IMR-90 (cell line): Measurements from ENCODE around the gene ZBTB8B.

Experiments used
- CEBPB ChIP-seq: IDR thresholded peaks from 2 replicates; pipeline ENCODE4 v1.6.1; 2012; ENCODE audit warnings: low read depth, low read length, improper control_type of control experiment
- CHD1 ChIP-seq: IDR thresholded peaks from 2 replicates; pipeline ENCODE4 v1.6.1; 2012; ENCODE audit warnings: low read depth, low read length, improper control_type of control experiment
- FOS ChIP-seq: fragments of 150-350 bp; IDR thresholded peaks from 2 replicates; pipeline ENCODE4 v1.6.1; 2016; ENCODE audit warnings: low read depth, low read length
- MAZ ChIP-seq: IDR thresholded peaks from 2 replicates; pipeline ENCODE4 v1.6.1; 2012; ENCODE audit warnings: low read depth, mild to moderate bottlenecking, low read length, improper control_type of control experiment, moderate library complexity, borderline replicate concordance
- MXI1 ChIP-seq: IDR thresholded peaks from 2 replicates; pipeline ENCODE4 v1.6.1; 2012; ENCODE audit warnings: low read depth, mild to moderate bottlenecking, low read length, moderate library complexity, borderline replicate concordance
- NFE2L2 ChIP-seq: fragments of 150-350 bp; IDR thresholded peaks from 2 replicates; pipeline ENCODE4 v1.6.1; 2016; ENCODE audit warnings: low read depth, mild to moderate bottlenecking, low read length
- POLR2A ChIP-seq: IDR thresholded peaks from 2 replicates; pipeline ENCODE4 v1.6.1; 2012; ENCODE audit warnings: mild to moderate bottlenecking, low read depth, low read length
- RAD21 ChIP-seq: IDR thresholded peaks from 2 replicates; pipeline ENCODE4 v1.6.1; 2012; ENCODE audit warnings: low read length, improper control_type of control experiment
- RCOR1 ChIP-seq: IDR thresholded peaks from 2 replicates; pipeline ENCODE4 v1.6.1; 2012; ENCODE audit warnings: mild to moderate bottlenecking, low read length, improper control_type of control experiment; ENCODE audit not compliant: insufficient replicate concordance
- SMC3 ChIP-seq: fragments of 150-350 bp; IDR thresholded peaks from 2 replicates; pipeline ENCODE4 v1.6.1; 2016; ENCODE audit warnings: low read depth, mild to moderate bottlenecking, antibody characterized with exemption, low read length, moderate library complexity
- TF ChIP-seq, protein P1 (sequence below): conservative IDR thresholded peaks from 2 replicates; pipeline ENCODE4 v1.5.1; 2012; ENCODE audit warnings: mild to moderate bottlenecking, low read depth, low read length, improper control_type of control experiment
- TF ChIP-seq, protein P2 (sequence below): fragments of 150-350 bp; IDR thresholded peaks from 2 replicates; pipeline ENCODE4 v1.6.1; 2017; ENCODE audit warnings: mild to moderate bottlenecking, antibody characterized with exemption, low read length, low read depth
- TF ChIP-seq, protein P3 (sequence below): fragments of 150-350 bp; IDR thresholded peaks from 2 replicates; pipeline ENCODE4 v1.6.1; 2016; ENCODE audit warnings: low read depth, mild to moderate bottlenecking, low read length, moderate library complexity, borderline replicate concordance

DNA sequence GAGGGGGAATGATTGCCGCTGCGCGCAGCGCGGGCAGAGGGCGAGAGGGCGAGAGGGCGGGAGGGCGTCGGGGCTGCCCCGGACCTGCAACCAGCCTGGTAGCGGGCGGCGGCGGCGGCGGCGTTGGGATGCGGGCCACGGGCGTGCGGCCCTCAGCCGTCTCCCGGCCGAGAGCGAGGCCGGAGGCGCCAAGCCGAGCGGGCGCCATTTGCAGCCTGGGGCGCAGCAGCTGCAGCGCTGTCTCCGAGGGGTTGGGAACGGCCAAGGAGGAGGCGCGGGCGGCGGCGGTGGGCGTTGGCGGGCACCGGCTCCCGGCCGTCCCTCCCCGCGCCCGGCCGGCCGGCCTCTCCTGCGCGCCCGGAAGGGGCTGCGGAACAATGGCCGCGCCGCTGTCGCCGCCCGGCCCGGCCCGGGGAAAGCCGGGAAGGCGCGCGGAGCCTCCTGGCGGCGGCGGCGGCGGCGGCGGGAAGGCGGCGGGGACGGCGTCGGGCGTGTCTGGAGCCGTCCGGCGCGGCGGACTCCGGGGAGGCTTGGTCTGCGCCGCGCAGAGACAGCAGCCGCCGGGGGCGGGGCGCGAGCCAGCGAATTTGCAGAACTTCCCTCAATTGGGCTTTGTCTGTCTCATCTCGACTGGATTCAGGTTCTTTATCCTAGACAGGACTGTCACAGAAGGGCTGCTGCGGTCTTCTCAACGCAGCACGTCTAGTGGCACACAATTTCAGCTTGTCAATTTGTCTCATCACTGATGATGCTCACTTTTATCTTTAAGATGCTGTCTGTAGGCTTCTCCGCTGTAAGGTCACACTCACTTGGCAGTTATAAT lies 35.7 kb downstream of the ZBTB8B start:
- TF ChIP-seq, protein P1, sequence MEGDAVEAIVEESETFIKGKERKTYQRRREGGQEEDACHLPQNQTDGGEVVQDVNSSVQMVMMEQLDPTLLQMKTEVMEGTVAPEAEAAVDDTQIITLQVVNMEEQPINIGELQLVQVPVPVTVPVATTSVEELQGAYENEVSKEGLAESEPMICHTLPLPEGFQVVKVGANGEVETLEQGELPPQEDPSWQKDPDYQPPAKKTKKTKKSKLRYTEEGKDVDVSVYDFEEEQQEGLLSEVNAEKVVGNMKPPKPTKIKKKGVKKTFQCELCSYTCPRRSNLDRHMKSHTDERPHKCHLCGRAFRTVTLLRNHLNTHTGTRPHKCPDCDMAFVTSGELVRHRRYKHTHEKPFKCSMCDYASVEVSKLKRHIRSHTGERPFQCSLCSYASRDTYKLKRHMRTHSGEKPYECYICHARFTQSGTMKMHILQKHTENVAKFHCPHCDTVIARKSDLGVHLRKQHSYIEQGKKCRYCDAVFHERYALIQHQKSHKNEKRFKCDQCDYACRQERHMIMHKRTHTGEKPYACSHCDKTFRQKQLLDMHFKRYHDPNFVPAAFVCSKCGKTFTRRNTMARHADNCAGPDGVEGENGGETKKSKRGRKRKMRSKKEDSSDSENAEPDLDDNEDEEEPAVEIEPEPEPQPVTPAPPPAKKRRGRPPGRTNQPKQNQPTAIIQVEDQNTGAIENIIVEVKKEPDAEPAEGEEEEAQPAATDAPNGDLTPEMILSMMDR: no peak; the same call in 1 of the 2 replicates
- TF ChIP-seq, protein P2, sequence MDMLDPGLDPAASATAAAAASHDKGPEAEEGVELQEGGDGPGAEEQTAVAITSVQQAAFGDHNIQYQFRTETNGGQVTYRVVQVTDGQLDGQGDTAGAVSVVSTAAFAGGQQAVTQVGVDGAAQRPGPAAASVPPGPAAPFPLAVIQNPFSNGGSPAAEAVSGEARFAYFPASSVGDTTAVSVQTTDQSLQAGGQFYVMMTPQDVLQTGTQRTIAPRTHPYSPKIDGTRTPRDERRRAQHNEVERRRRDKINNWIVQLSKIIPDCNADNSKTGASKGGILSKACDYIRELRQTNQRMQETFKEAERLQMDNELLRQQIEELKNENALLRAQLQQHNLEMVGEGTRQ: no peak
- TF ChIP-seq POLR2A: no peak
- TF ChIP-seq SMC3: no peak
- TF ChIP-seq CHD1: no peak
- no peak for TF ChIP-seq MAZ
- TF ChIP-seq CEBPB: no peak
- no peak for TF ChIP-seq NFE2L2
- TF ChIP-seq RAD21: no peak
- TF ChIP-seq, protein P3, sequence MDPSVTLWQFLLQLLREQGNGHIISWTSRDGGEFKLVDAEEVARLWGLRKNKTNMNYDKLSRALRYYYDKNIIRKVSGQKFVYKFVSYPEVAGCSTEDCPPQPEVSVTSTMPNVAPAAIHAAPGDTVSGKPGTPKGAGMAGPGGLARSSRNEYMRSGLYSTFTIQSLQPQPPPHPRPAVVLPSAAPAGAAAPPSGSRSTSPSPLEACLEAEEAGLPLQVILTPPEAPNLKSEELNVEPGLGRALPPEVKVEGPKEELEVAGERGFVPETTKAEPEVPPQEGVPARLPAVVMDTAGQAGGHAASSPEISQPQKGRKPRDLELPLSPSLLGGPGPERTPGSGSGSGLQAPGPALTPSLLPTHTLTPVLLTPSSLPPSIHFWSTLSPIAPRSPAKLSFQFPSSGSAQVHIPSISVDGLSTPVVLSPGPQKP: no peak
- TF ChIP-seq MXI1: no peak
- no peak for TF ChIP-seq RCOR1
- TF ChIP-seq FOS: no peak
